HUES6 (cell line): ENCODE measurements around the gene ATXN7.
A peak's percentile ranks its signal among the peaks of the same experiment; 100 is the strongest.

Source experiments
- H3K27ac ChIP-seq: 2 replicates; pipeline ENCODE4 v1.7.0; 2013; ENCODE audit warnings: low read depth, mild to moderate bottlenecking, low read length, inconsistent platforms
- H3K27me3 ChIP-seq: 2 replicates; pipeline ENCODE4 v1.6.1; 2013; ENCODE audit warnings: low read length; ENCODE audit not compliant: control insufficient read depth, insufficient read depth
- H3K36me3 ChIP-seq: 2 replicates; pipeline ENCODE4 v1.6.1; 2013; ENCODE audit warnings: low read length; ENCODE audit not compliant: control insufficient read depth, insufficient read depth
- H3K4me1 ChIP-seq: 2 replicates; pipeline ENCODE4 v1.6.1; 2013; ENCODE audit warnings: low read length; ENCODE audit not compliant: control insufficient read depth, insufficient read depth
- H3K4me3 ChIP-seq: 2 replicates; pipeline ENCODE4 v1.5.1; 2013; ENCODE audit warnings: low read depth, low read length
- H3K9ac ChIP-seq: one replicate; pipeline ENCODE4 v1.6.1; 2013; ENCODE audit warnings: mild to moderate bottlenecking, low read length
- H3K9me3 ChIP-seq: 2 replicates; pipeline ENCODE4 v1.6.1; 2013; ENCODE audit warnings: low read depth, low read length; ENCODE audit not compliant: control insufficient read depth, insufficient read depth

Gene ATXN7

GRCh38 chr3:64023861-64024223 lies 160.2 kb downstream of the ATXN7 start:
- H3K27ac ChIP-seq: no peak overlapping the region
- peaks cover 27% of the 10 kb centered on the region for H3K36me3 ChIP-seq
- peaks cover 8% of the 10 kb centered on the region for H3K4me1 ChIP-seq
- H3K27me3 ChIP-seq: no peaks in the 10 kb centered on the region
- H3K4me3 ChIP-seq: peak overlapping the region; percentile 99; the same call in 1 of the 2 replicates
- H3K9ac ChIP-seq: no peak overlapping the region
- H3K9me3 ChIP-seq: no peaks in the 10 kb centered on the region

- Histone ChIP-seq H3K9me3 (no peaks in the 10 kb centered on the region), H3K4me3 (no peak overlapping the region), H3K4me1 (peaks cover 18% of the 10 kb centered on the region), H3K9ac (no peak overlapping the region), H3K27me3 (no peaks in the 10 kb centered on the region), H3K36me3 (0 out of 2 replicates have a peak, but pooled peaks cover 3% of the 10 kb centered on the region), H3K27ac (no peak overlapping the region)
Observed at GRCh38 chr3:64026346-64026745, 162.7 kb downstream of the ATXN7 start.

- Histone ChIP-seq H3K4me1 (peaks cover 21% of the 10 kb centered on the region), H3K4me3 (no peak overlapping the region), H3K9ac (no peak overlapping the region), H3K9me3 (no peaks in the 10 kb centered on the region), H3K27ac (no peak overlapping the region), H3K36me3 (no peaks in the 10 kb centered on the region), H3K27me3 (no peaks in the 10 kb centered on the region)
Observed at GRCh38 chr3:64027658-64028057, 164.0 kb downstream of the ATXN7 start.

- H3K27me3 ChIP-seq: no peaks in the 10 kb centered on the region
- no peak overlapping the region for H3K9ac ChIP-seq
- H3K27ac ChIP-seq: no peak overlapping the region
- H3K36me3 ChIP-seq: no peaks in the 10 kb centered on the region
- peaks cover 19% of the 10 kb centered on the region for H3K4me1 ChIP-seq
- H3K4me3 ChIP-seq: no peak overlapping the region
- no peaks in the 10 kb centered on the region for H3K9me3 ChIP-seq
Observed at GRCh38 chr3:64028754-64029153, 165.1 kb downstream of the ATXN7 start.

- no peak overlapping the region for H3K9ac ChIP-seq
- no peak overlapping the region for H3K27ac ChIP-seq
- no peaks in the 10 kb centered on the region for H3K36me3 ChIP-seq
- H3K9me3 ChIP-seq: peaks cover 2% of the 10 kb centered on the region; the same call in 1 of the 2 replicates
- peaks cover 18% of the 10 kb centered on the region for H3K4me1 ChIP-seq
- no peaks in the 10 kb centered on the region for H3K27me3 ChIP-seq
- H3K4me3 ChIP-seq: no peak overlapping the region
Observed at GRCh38 chr3:64029287-64029686, 165.6 kb downstream of the ATXN7 start.

GRCh38 chr3:64030741-64031140 lies 167.1 kb downstream of the ATXN7 start:
- H3K4me3 ChIP-seq: no peak overlapping the region
- H3K9me3 ChIP-seq: peaks cover 2% of the 10 kb centered on the region; the same call in 1 of the 2 replicates
- H3K4me1 ChIP-seq: peaks cover 18% of the 10 kb centered on the region
- no peaks in the 10 kb centered on the region for H3K36me3 ChIP-seq
- H3K9ac ChIP-seq: no peak overlapping the region
- H3K27ac ChIP-seq: no peak overlapping the region
- H3K27me3 ChIP-seq: no peaks in the 10 kb centered on the region

GRCh38 chr3:64031540-64032508 lies 168.2 kb downstream of the ATXN7 start:
- H3K9ac ChIP-seq: no peak overlapping the region
- H3K36me3 ChIP-seq: no peaks in the 10 kb centered on the region
- no peak overlapping the region for H3K4me3 ChIP-seq
- H3K4me1 ChIP-seq: peaks cover 18% of the 10 kb centered on the region
- peaks cover 2% of the 10 kb centered on the region; the same call in 1 of the 2 replicates for H3K9me3 ChIP-seq
- no peaks in the 10 kb centered on the region for H3K27me3 ChIP-seq
- H3K27ac ChIP-seq: 0 out of 2 replicates have a peak overlapping the region, but pooled peaks have one; percentile 13

GRCh38 chr3:64033069-64033468 lies 169.4 kb downstream of the ATXN7 start:
- peaks cover 18% of the 10 kb centered on the region for H3K4me1 ChIP-seq
- H3K27me3 ChIP-seq: no peaks in the 10 kb centered on the region
- H3K27ac ChIP-seq: no peak overlapping the region
- no peak overlapping the region for H3K9ac ChIP-seq
- peaks cover 2% of the 10 kb centered on the region; the same call in 1 of the 2 replicates for H3K9me3 ChIP-seq
- H3K36me3 ChIP-seq: no peaks in the 10 kb centered on the region
- H3K4me3 ChIP-seq: no peak overlapping the region

- H3K4me1 ChIP-seq: 0 out of 2 replicates have a peak, but pooled peaks cover 3% of the 10 kb centered on the region
- H3K9ac ChIP-seq: no peak overlapping the region
- H3K27ac ChIP-seq: no peak overlapping the region
- peaks cover 2% of the 10 kb centered on the region; the same call in 1 of the 2 replicates for H3K9me3 ChIP-seq
- H3K4me3 ChIP-seq: no peak overlapping the region
- H3K36me3 ChIP-seq: no peaks in the 10 kb centered on the region
- H3K27me3 ChIP-seq: no peaks in the 10 kb centered on the region
Observed at GRCh38 chr3:64037084-64037483, 173.4 kb downstream of the ATXN7 start.

GRCh38 chr3:64038253-64038767 lies 174.6 kb downstream of the ATXN7 start:
- H3K27ac ChIP-seq: no peak overlapping the region
- H3K4me3 ChIP-seq: no peak overlapping the region
- peaks cover 2% of the 10 kb centered on the region; the same call in 1 of the 2 replicates for H3K9me3 ChIP-seq
- no peaks in the 10 kb centered on the region for H3K4me1 ChIP-seq
- H3K9ac ChIP-seq: no peak overlapping the region
- H3K27me3 ChIP-seq: no peaks in the 10 kb centered on the region
- no peaks in the 10 kb centered on the region for H3K36me3 ChIP-seq

- H3K36me3 ChIP-seq: no peaks in the 10 kb centered on the region
- H3K9me3 ChIP-seq: no peaks in the 10 kb centered on the region; the same call in 1 of the 2 replicates
- no peak overlapping the region for H3K27ac ChIP-seq
- H3K4me1 ChIP-seq: no peaks in the 10 kb centered on the region
- H3K9ac ChIP-seq: no peak overlapping the region
- H3K27me3 ChIP-seq: no peaks in the 10 kb centered on the region
- H3K4me3 ChIP-seq: no peak overlapping the region
Observed at GRCh38 chr3:64039332-64039731, 175.7 kb downstream of the ATXN7 start.
